HepG2 (cell line): ENCODE results near the gene PHKG2. TPM values are rescaled to one million over a fixed set of nuclear protein-coding genes. Genes with fewer than 3 reads are reported as not detected.

ENCODE experiments used
- ARID2 ChIP-seq: sonication (generic); formaldehyde crosslinking; IDR thresholded peaks from 2 replicates; pipeline ENCODE4 v1.8.1; 2022; ENCODE audit warnings: mild to moderate bottlenecking, missing genetic modification reagents, borderline replicate concordance
- CEBPB ChIP-seq: IDR thresholded peaks from 2 replicates; pipeline ENCODE4 v1.6.1; 2011; ENCODE audit warnings: low read depth, low read length, improper control_type of control experiment, borderline replicate concordance
- GATAD2A ChIP-seq: IDR thresholded peaks from 2 replicates; pipeline ENCODE4 v1.6.1; 2016
- GFI1 ChIP-seq: sonication (generic); formaldehyde crosslinking; IDR thresholded peaks from 2 replicates; pipeline ENCODE4 v1.5.0; 2020; ENCODE audit warnings: missing genetic modification reagents, mild to moderate bottlenecking, borderline replicate concordance
- HDAC2 ChIP-seq: sonication (generic); formaldehyde crosslinking; IDR thresholded peaks from 2 replicates; pipeline ENCODE4 v1.4.0; 2020; ENCODE audit warnings: missing genetic modification reagents
- KLF15 ChIP-seq: sonication (generic); formaldehyde crosslinking; IDR thresholded peaks from 2 replicates; pipeline ENCODE4 v1.8.1; 2023; ENCODE audit warnings: borderline replicate concordance, mild to moderate bottlenecking, inconsistent platforms, missing genetic modification reagents, mixed read lengths
- MIXL1 ChIP-seq: IDR thresholded peaks from 2 replicates; pipeline ENCODE4 v1.6.1; 2016
- MZF1 ChIP-seq: sonication (generic); formaldehyde crosslinking; IDR thresholded peaks from 2 replicates; pipeline ENCODE4 v1.8.1; 2023; ENCODE audit warnings: mild to moderate bottlenecking, missing genetic modification reagents, borderline replicate concordance
- PPARG ChIP-seq: conservative IDR thresholded peaks from 2 replicates; pipeline ENCODE4 v1.6.1; 2016; ENCODE audit warnings: missing biosample characterization, missing genetic modification reagents
- ZFX ChIP-seq: sonication (generic); formaldehyde crosslinking; IDR thresholded peaks from 2 replicates; pipeline ENCODE4 v1.4.0; 2020; ENCODE audit warnings: mild to moderate bottlenecking, low read depth, missing genetic modification reagents, moderate library complexity
- ZNF546 ChIP-seq: sonication (generic); formaldehyde crosslinking; conservative IDR thresholded peaks from 2 replicates; pipeline ENCODE4 v1.8.1; 2023; ENCODE audit warnings: mild to moderate bottlenecking, missing genetic modification reagents
- ZNF605 ChIP-seq: sonication (generic); formaldehyde crosslinking; IDR thresholded peaks from 2 replicates; pipeline ENCODE4 v1.8.0; 2022; ENCODE audit warnings: mild to moderate bottlenecking, missing genetic modification reagents
- ZNF674 ChIP-seq: sonication (generic); formaldehyde crosslinking; IDR thresholded peaks from 2 replicates; pipeline ENCODE4 v1.5.0; 2020; ENCODE audit warnings: low read depth, mild to moderate bottlenecking, missing genetic modification reagents
- ZNF766 ChIP-seq: sonication (generic); formaldehyde crosslinking; IDR thresholded peaks from 2 replicates; pipeline ENCODE4 v1.5.0; 2020; ENCODE audit warnings: missing genetic modification reagents, borderline replicate concordance
- polyA plus RNA-seq, 8 experiments: library from polyadenylated mRNA; depleted of rRNA in 3 of 8; stranded (reverse) in 7 of 8; unstranded in 1 of 8; fragments of >200 nt; fragmentation: Illumina TruSeq in 4 of 8; extraction: Trizol in 4 of 8; gene quantifications; 2 replicates each; pipeline versions ENCODE4 v1.2.1 to v1.2.3, GENCODE V29; 2011 to 2016; ENCODE audit warnings: low read depth in 4 of 8, missing spikeins in 1 of 8, mixed read lengths in 1 of 8; ENCODE audit not compliant: insufficient read depth in 1 of 8
- total RNA-seq, 5 experiments: library from RNA; depleted of rRNA; stranded (reverse); fragments of >200 nt; fragmentation: Illumina TruSeq; extraction: Trizol; gene quantifications; 2 replicates each; pipeline ENCODE4 v1.2.3, GENCODE V29; 2016; ENCODE audit warnings: low read depth in 1 of 5
- TF ChIP-seq, protein P1 (sequence below): fragments of 450-650 bp; IDR thresholded peaks from 2 replicates; pipeline ENCODE4 v1.6.1; 2017; ENCODE audit warnings: mild to moderate bottlenecking
- TF ChIP-seq, protein P2 (sequence below): sonication (generic); formaldehyde crosslinking; IDR thresholded peaks from 2 replicates; pipeline ENCODE4 v1.5.0; 2020; ENCODE audit warnings: mild to moderate bottlenecking, missing genetic modification reagents
- TF ChIP-seq, protein P3 (sequence below): sonication (generic); formaldehyde crosslinking; conservative IDR thresholded peaks from 2 replicates; pipeline ENCODE4 v1.4.0; 2020; ENCODE audit warnings: missing genetic modification reagents
- TF ChIP-seq, protein P4 (sequence below): sonication (generic); formaldehyde crosslinking; conservative IDR thresholded peaks from 2 replicates; pipeline ENCODE4 v1.4.0; 2020; ENCODE audit warnings: missing genetic modification reagents

Gene PHKG2
- total and polyA plus RNA-seq, 2 of the 13 experiments (the other 11 are each of a cell fraction or from before 2014, with no cell fraction given), result 37.4 to 42.1 TPM

DNA sequence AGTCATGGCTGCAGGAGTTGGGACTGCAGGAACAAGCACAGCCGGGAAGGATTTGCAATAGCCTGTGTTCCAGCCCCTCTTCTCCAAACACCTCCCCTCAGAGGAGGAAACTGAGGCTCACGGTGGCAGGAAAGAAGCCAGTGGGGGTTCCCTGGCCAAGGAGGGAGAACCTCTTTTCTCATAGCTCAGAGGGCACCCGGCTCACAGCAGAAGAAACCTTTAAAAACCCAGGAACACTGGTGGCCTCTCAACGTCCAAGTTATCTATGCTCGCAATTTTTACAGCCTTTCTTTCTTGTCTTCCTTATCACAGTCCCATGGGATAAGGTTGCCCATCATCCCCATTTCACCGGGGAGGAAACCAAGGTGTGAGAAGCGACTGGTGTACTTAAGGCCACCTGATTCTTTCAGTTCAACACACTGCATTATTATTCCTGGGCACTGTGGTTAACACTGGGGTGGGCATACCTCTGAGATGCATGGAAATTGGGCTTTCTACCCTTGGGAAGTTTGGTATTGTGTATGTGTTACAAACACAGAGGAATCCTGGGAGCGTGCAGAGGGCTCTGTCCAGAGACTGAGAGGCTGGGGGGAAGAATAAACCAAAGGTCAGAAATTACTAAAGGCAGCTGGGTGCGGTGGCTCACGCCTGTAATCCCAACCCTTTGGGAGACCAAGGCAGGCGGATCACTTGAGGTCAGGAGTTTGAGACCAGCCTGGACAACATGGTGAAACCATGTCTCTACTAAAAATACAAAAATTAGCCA is 39.6 kb downstream of the PHKG2 start (continued):
- TF ChIP-seq, protein P1, sequence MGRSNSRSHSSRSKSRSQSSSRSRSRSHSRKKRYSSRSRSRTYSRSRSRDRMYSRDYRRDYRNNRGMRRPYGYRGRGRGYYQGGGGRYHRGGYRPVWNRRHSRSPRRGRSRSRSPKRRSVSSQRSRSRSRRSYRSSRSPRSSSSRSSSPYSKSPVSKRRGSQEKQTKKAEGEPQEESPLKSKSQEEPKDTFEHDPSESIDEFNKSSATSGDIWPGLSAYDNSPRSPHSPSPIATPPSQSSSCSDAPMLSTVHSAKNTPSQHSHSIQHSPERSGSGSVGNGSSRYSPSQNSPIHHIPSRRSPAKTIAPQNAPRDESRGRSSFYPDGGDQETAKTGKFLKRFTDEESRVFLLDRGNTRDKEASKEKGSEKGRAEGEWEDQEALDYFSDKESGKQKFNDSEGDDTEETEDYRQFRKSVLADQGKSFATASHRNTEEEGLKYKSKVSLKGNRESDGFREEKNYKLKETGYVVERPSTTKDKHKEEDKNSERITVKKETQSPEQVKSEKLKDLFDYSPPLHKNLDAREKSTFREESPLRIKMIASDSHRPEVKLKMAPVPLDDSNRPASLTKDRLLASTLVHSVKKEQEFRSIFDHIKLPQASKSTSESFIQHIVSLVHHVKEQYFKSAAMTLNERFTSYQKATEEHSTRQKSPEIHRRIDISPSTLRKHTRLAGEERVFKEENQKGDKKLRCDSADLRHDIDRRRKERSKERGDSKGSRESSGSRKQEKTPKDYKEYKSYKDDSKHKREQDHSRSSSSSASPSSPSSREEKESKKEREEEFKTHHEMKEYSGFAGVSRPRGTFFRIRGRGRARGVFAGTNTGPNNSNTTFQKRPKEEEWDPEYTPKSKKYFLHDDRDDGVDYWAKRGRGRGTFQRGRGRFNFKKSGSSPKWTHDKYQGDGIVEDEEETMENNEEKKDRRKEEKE, result no peak
- no peak for TF ChIP-seq MZF1 (CRISPR knock-in tag)
- 0 out of 2 replicates have a peak, but pooled peaks have one; percentile 33 for TF ChIP-seq GATAD2A (CRISPR knock-in tag)
- no peak for TF ChIP-seq ZNF546 (CRISPR knock-in tag)
- TF ChIP-seq ZNF766 (CRISPR knock-in tag), result peak; percentile 14; the same call in 1 of the 2 replicates
- peak; percentile 37; the same call in 1 of the 2 replicates for TF ChIP-seq PPARG
- TF ChIP-seq, protein P2, sequence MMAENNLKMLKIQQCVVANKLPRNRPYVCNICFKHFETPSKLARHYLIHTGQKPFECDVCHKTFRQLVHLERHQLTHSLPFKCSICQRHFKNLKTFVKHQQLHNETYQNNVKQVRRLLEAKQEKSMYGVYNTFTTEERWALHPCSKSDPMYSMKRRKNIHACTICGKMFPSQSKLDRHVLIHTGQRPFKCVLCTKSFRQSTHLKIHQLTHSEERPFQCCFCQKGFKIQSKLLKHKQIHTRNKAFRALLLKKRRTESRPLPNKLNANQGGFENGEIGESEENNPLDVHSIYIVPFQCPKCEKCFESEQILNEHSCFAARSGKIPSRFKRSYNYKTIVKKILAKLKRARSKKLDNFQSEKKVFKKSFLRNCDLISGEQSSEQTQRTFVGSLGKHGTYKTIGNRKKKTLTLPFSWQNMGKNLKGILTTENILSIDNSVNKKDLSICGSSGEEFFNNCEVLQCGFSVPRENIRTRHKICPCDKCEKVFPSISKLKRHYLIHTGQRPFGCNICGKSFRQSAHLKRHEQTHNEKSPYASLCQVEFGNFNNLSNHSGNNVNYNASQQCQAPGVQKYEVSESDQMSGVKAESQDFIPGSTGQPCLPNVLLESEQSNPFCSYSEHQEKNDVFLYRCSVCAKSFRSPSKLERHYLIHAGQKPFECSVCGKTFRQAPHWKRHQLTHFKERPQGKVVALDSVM, result peak; percentile 57; the same call in 1 of the 2 replicates
- no peak for TF ChIP-seq CEBPB
- peak; percentile 48; the same call in 1 of the 2 replicates for TF ChIP-seq HDAC2 (CRISPR knock-in tag)
- no peak for TF ChIP-seq ZNF605
- 0 out of 2 replicates have a peak, but pooled peaks have one; percentile 46 for TF ChIP-seq GFI1 (CRISPR knock-in tag)
- TF ChIP-seq, protein P3, sequence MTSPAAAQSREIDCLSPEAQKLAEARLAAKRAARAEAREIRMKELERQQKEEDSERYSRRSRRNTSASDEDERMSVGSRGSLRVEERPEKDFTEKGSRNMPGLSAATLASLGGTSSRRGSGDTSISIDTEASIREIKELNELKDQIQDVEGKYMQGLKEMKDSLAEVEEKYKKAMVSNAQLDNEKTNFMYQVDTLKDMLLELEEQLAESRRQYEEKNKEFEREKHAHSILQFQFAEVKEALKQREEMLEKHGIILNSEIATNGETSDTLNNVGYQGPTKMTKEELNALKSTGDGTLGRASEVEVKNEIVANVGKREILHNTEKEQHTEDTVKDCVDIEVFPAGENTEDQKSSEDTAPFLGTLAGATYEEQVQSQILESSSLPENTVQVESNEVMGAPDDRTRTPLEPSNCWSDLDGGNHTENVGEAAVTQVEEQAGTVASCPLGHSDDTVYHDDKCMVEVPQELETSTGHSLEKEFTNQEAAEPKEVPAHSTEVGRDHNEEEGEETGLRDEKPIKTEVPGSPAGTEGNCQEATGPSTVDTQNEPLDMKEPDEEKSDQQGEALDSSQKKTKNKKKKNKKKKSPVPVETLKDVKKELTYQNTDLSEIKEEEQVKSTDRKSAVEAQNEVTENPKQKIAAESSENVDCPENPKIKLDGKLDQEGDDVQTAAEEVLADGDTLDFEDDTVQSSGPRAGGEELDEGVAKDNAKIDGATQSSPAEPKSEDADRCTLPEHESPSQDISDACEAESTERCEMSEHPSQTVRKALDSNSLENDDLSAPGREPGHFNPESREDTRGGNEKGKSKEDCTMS (CRISPR knock-in tag), result no peak
- no peak for TF ChIP-seq ARID2 (CRISPR knock-in tag)
- TF ChIP-seq ZFX, result no peak; the same call in 1 of the 2 replicates
- no peak; the same call in 1 of the 2 replicates for TF ChIP-seq KLF15 (CRISPR knock-in tag)
- TF ChIP-seq, protein P4, sequence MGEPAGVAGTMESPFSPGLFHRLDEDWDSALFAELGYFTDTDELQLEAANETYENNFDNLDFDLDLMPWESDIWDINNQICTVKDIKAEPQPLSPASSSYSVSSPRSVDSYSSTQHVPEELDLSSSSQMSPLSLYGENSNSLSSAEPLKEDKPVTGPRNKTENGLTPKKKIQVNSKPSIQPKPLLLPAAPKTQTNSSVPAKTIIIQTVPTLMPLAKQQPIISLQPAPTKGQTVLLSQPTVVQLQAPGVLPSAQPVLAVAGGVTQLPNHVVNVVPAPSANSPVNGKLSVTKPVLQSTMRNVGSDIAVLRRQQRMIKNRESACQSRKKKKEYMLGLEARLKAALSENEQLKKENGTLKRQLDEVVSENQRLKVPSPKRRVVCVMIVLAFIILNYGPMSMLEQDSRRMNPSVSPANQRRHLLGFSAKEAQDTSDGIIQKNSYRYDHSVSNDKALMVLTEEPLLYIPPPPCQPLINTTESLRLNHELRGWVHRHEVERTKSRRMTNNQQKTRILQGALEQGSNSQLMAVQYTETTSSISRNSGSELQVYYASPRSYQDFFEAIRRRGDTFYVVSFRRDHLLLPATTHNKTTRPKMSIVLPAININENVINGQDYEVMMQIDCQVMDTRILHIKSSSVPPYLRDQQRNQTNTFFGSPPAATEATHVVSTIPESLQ (CRISPR knock-in tag), result no peak
- TF ChIP-seq MIXL1 (CRISPR knock-in tag), result peak; percentile 63; the same call in 1 of the 2 replicates
- no peak for TF ChIP-seq ZNF674 (CRISPR knock-in tag)
